GM13977 (cell line): ENCODE data around the gene TBC1D2.

ENCODE experiments used
- DNase-seq: peaks from one replicate; pipeline ENCODE4 v3.0.0; 2012; ENCODE audit warnings: low spot score
- in situ Hi-C: fragments of 300-500 bp; cut with MboI; formaldehyde crosslinking; loops from one replicate; pipeline ENCODE4 v1.12.0; 2022; ENCODE audit warnings: low sequenced_read_pairs, low pct_unique_long_range_greater_than_20kb, mixed read lengths, inconsistent platforms; ENCODE audit not compliant: unreplicated experiment
- TF ChIP-seq, protein P1 (sequence below): IDR thresholded peaks from 2 replicates; pipeline ENCODE4 v1.5.1; 2012; ENCODE audit warnings: mild to moderate bottlenecking, control low read depth; ENCODE audit not compliant: insufficient read depth; ENCODE audit errors: extremely low read depth, missing control alignments

The TBC1D2 gene

DNA sequence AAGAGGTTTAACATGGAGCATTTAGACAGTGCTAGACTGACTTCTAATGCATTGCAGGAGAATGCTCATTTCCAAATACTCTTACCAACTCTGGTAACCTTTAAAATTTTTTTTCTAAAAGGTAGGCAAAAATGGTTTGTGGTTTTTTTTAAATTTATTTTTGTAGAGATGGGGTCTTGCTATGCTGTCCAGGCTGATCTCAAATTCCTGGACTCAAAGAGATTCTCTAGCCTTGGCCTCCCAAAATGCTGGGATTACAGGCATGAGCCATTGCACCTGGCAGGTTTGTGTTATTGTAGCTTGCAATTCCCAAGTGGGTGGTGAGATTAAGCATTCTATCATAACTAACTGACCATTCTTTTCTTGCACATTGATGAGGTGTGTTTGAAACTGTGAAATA, 43.0 kb upstream of the TBC1D2 start:
- in situ Hi-C loops: no loop called here
- DNase-seq: no peak
- TF ChIP-seq, protein P1, sequence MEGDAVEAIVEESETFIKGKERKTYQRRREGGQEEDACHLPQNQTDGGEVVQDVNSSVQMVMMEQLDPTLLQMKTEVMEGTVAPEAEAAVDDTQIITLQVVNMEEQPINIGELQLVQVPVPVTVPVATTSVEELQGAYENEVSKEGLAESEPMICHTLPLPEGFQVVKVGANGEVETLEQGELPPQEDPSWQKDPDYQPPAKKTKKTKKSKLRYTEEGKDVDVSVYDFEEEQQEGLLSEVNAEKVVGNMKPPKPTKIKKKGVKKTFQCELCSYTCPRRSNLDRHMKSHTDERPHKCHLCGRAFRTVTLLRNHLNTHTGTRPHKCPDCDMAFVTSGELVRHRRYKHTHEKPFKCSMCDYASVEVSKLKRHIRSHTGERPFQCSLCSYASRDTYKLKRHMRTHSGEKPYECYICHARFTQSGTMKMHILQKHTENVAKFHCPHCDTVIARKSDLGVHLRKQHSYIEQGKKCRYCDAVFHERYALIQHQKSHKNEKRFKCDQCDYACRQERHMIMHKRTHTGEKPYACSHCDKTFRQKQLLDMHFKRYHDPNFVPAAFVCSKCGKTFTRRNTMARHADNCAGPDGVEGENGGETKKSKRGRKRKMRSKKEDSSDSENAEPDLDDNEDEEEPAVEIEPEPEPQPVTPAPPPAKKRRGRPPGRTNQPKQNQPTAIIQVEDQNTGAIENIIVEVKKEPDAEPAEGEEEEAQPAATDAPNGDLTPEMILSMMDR: no peak

DNA sequence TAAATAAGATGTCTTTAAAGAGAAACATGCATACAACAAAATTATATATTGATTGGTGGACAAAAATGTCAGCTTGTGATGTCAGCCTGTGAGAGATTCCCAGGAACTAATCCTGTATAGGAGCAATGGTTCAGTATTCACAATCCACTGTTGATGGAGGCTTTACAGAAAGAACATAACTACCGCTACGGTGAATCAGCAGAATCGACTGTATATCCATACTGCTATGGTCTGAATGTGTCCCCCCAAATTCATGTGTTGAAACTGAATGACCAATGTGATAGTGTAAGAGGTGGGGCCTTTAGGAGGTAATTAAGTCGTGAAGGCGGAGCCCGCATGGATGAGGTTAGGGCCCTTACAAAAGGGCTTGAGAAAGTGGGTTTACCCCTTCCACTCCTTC, 40.4 kb upstream of the TBC1D2 start:
- in situ Hi-C loops: no loop called here
- TF ChIP-seq, protein P1: no peak
- no peak for DNase-seq

DNA sequence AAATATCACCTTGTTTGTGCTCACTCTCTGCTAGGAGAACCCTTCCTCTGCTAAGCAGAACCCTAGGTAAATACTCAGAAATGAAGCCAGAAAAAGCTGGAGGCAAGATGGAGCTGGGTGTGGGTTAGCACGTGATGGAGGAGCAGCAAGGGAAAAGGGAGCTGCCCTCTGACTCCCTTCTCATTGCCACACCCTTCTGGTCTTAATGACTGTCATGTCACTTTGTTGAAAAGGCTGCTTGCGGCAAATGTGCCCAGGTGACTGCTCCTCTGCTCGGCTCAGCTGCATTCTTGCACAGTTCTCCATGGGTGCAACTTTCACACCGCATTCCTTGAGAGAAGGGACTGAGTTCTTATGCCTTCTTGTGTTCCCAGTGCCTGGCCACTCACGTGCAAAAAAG, 36.4 kb upstream of the TBC1D2 start:
- TF ChIP-seq, protein P1: no peak
- in situ Hi-C loops: no loop called here
- DNase-seq: no peak

DNA sequence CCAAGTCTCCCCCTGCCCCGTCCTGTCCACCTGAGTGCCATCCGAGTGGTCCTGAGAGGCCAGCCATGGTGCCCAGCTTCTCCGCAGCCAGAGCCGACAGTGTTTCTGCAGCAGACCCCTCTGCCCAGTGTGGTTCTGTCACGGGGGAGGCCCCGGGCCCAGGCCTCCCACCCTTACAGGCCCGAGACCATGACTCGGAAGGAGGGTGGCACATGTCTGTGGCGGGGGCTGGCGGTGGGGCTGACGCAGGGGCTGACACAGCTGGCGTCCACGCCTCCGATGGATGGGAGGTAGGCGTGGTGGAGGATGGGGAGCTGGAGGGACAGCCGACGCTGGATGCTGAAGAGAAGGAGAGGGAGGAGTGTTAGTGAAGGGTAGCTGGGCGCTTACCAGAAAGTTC, 35.0 kb upstream of the TBC1D2 start:
- TF ChIP-seq, protein P1: no peak
- DNase-seq: no peak
- in situ Hi-C loops: no loop called here

- in situ Hi-C loops: no loop called here
- TF ChIP-seq, protein P1: no peak
- no peak for DNase-seq
Observed at GRCh38 chr9:98289614-98290201, 34.3 kb upstream of the TBC1D2 start.

GRCh38 chr9:98288881-98289280, 33.4 kb upstream of the TBC1D2 start:
- in situ Hi-C loops: no loop called here
- DNase-seq: no peak
- TF ChIP-seq, protein P1: no peak

DNA sequence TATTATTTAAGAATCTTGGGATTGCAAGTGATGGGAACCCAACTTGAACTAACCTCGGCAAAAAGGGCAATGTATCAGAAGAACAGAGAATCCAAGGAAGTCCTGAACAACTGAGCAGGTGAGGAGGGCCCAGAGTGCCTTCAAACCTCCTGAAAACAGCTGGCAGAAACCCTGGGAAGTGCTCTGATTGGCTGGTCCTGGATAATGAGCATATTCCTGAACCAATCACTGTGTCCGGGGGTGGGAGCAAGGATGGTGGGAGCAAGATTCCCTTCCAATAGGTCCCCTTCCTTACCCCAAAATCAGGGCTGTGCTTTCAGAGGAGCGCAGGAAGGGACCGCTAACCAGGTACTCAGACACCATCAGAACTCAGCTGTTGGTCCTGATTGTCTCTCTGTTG, 31.9 kb upstream of the TBC1D2 start:
- DNase-seq: no peak
- TF ChIP-seq, protein P1: no peak
- in situ Hi-C loops: no loop called here
